GM18498 (cell line): Measurements from ENCODE around the gene SLC22A5.
"Not testable (repeated sequence)": the region's sequence is repeated elsewhere in the genome, so short reads cannot be mapped to it uniquely, and the experiment has no call there.

Experiments
- ATAC-seq: cut with Tn5 transposase; IDR thresholded peaks from one replicate; pipeline ENCODE4 v1.9.1; 2021; ENCODE audit warnings: mild to moderate bottlenecking, moderate library complexity; ENCODE audit not compliant: unreplicated experiment

The SLC22A5 gene

GRCh38 chr5:132410451-132411303 is 41.2 kb downstream of the SLC22A5 start:
- peak; percentile 74 for ATAC-seq

GRCh38 chr5:132411304-132412013 is 41.9 kb downstream of the SLC22A5 start:
- no peak for ATAC-seq

- no peak for ATAC-seq
Observed at GRCh38 chr5:132413567-132413966, 44.1 kb downstream of the SLC22A5 start.

- no peak for ATAC-seq
Observed at GRCh38 chr5:132414634-132415378, 45.3 kb downstream of the SLC22A5 start.

GRCh38 chr5:132415516-132415915 is 46.0 kb downstream of the SLC22A5 start:
- not testable (repeated sequence) for ATAC-seq

GRCh38 chr5:132416306-132417009 is 46.9 kb downstream of the SLC22A5 start:
- no peak for ATAC-seq

GRCh38 chr5:132417010-132417439 is 47.5 kb downstream of the SLC22A5 start:
- no peak for ATAC-seq

GRCh38 chr5:132417461-132417860 is 48.0 kb downstream of the SLC22A5 start:
- ATAC-seq = no peak

GRCh38 chr5:132417889-132418485 is 48.5 kb downstream of the SLC22A5 start:
- ATAC-seq = no peak

- ATAC-seq = no peak
Observed at GRCh38 chr5:132418881-132419280, 49.4 kb downstream of the SLC22A5 start.

GRCh38 chr5:132419502-132420468 is 50.3 kb downstream of the SLC22A5 start:
- peak; percentile 32 for ATAC-seq

- ATAC-seq = no peak
Observed at GRCh38 chr5:132420706-132421272, 51.3 kb downstream of the SLC22A5 start.

GRCh38 chr5:132421462-132421861 is 52.0 kb downstream of the SLC22A5 start:
- ATAC-seq = no peak

- ATAC-seq = peak; percentile 36
Observed at GRCh38 chr5:132422720-132423437, 53.4 kb downstream of the SLC22A5 start.

GRCh38 chr5:132423438-132423898 is 54.0 kb downstream of the SLC22A5 start:
- ATAC-seq = no peak

GRCh38 chr5:132424167-132424880 is 54.8 kb downstream of the SLC22A5 start:
- no peak for ATAC-seq
